PC-3 (cell line): Measurements from ENCODE around the gene CDC42EP5. TPM values are rescaled to one million over a fixed set of nuclear protein-coding genes. Genes with fewer than 3 reads are reported as not detected.

Experiments
- ATAC-seq: fragments of 200-7000 bp; cut with Tn5 transposase; 2 replicates; pipeline ENCODE4 v1.9.1; 2020; ENCODE audit warnings: mild to moderate bottlenecking, moderate library complexity
- BruUV-seq: library from RNA; stranded (reverse); fragments of 400-500 nt; replicated peaks from 2 replicates; lab custom pipeline; 2021; lab: Mats Ljungman, UMichigan
- CTCF ChIA-PET: fragments of 300-600 bp; sonication (Branson Sonifier 250); formaldehyde crosslinking; loops from one replicate; lab custom pipeline; 2022; ENCODE audit warnings: antibody characterized with exemption; lab: Charles Lee
- POLR2A ChIA-PET: fragments of 300-600 bp; sonication (Branson Sonifier 250); formaldehyde crosslinking; loops from one replicate; lab custom pipeline; 2022; ENCODE audit warnings: antibody characterized with exemption; ENCODE audit not compliant: unreplicated experiment; lab: Charles Lee
- DNase-seq: peaks from one replicate; pipeline ENCODE4 v3.0.0-alpha.2; 2015
- H2AFZ ChIP-seq: fragments of 300-600 bp; sonication (generic); 2 replicates; pipeline ENCODE4 v1.6.0; 2016; ENCODE audit warnings: antibody characterized with exemption, low read length
- H3F3A ChIP-seq: fragments of 300-600 bp; sonication (generic); one replicate; pipeline ENCODE4 v1.6.0; 2017; ENCODE audit warnings: antibody characterized with exemption, low read length, control low read depth, mild to moderate bottlenecking; ENCODE audit not compliant: unreplicated experiment
- H3K27ac ChIP-seq: fragments of 300-600 bp; sonication (generic); 2 replicates; pipeline ENCODE4 v1.5.1; 2016; ENCODE audit warnings: mild to moderate bottlenecking, low read length
- H3K27me3 ChIP-seq: fragments of 300-600 bp; sonication (generic); 2 replicates; pipeline ENCODE4 v1.6.1; 2016; ENCODE audit warnings: low read length, mixed read lengths
- H3K36me3 ChIP-seq: fragments of 300-600 bp; sonication (generic); 2 replicates; pipeline ENCODE4 v1.6.1; 2016; ENCODE audit warnings: low read depth, mixed run types, low read length, mixed read lengths
- H3K4me1 ChIP-seq: fragments of 300-600 bp; sonication (generic); 2 replicates; pipeline ENCODE4 v1.5.1; 2016; ENCODE audit warnings: low read length; ENCODE audit not compliant: insufficient read depth
- H3K4me2 ChIP-seq: fragments of 300-600 bp; sonication (generic); 2 replicates; pipeline ENCODE4 v1.6.0; 2016; ENCODE audit warnings: low read length
- H3K4me3 ChIP-seq: fragments of 300-600 bp; sonication (generic); 2 replicates; pipeline ENCODE4 v1.5.1; 2016; ENCODE audit warnings: mild to moderate bottlenecking, low read length, mixed read lengths
- H3K79me2 ChIP-seq: fragments of 300-600 bp; sonication (generic); 2 replicates; pipeline ENCODE4 v1.6.1; 2017; ENCODE audit warnings: low read length, mixed read lengths
- H3K9ac ChIP-seq: fragments of 300-600 bp; sonication (generic); 2 replicates; pipeline ENCODE4 v1.6.0; 2016; ENCODE audit warnings: mild to moderate bottlenecking, low read length
- H3K9me2 ChIP-seq: fragments of 300-600 bp; sonication (generic); replicated peaks from 2 replicates; pipeline ENCODE4 v1.6.1; 2016; ENCODE audit warnings: mixed run types, low read length, mixed read lengths
- H3K9me3 ChIP-seq: fragments of 300-600 bp; sonication (generic); 2 replicates; pipeline ENCODE4 v1.6.1; 2016; ENCODE audit warnings: low read length, mixed read lengths
- H4K20me1 ChIP-seq: fragments of 300-600 bp; sonication (generic); 2 replicates; pipeline ENCODE4 v1.6.1; 2016; ENCODE audit warnings: low read length, mixed read lengths
- EZH2 ChIP-seq: fragments of 300-600 bp; sonication (generic); IDR thresholded peaks from one replicate; pipeline ENCODE4 v1.6.1; 2017; ENCODE audit warnings: antibody characterized with exemption, mild to moderate bottlenecking, low read length; ENCODE audit not compliant: unreplicated experiment
- EZH2phosphoT487 ChIP-seq: fragments of 300-600 bp; sonication (generic); IDR thresholded peaks from 2 replicates; pipeline ENCODE4 v1.6.1; 2018; ENCODE audit warnings: mild to moderate bottlenecking, antibody characterized with exemption, low read length, borderline replicate concordance
- intact Hi-C: fragments of 100-400 bp; cut with micrococcal nuclease; formaldehyde crosslinking; loops from 2 replicates; pipeline ENCODE4 v1.9.0; 2023
- total RNA-seq: library from RNA; depleted of rRNA; stranded (reverse); fragments of >200 nt; gene quantifications from 2 replicates; pipeline ENCODE4 v1.2.3, GENCODE V29; 2014
- TF ChIP-seq, protein P1 (sequence below): fragments of 300-600 bp; sonication (generic); conservative IDR thresholded peaks from 2 replicates; pipeline ENCODE4 v1.5.1; 2017; ENCODE audit warnings: antibody characterized with exemption, low read depth, mild to moderate bottlenecking, low read length

CDC42EP5 gene
- total RNA-seq, 1 experiment from 2014 or later: 0.73 TPM

DNA sequence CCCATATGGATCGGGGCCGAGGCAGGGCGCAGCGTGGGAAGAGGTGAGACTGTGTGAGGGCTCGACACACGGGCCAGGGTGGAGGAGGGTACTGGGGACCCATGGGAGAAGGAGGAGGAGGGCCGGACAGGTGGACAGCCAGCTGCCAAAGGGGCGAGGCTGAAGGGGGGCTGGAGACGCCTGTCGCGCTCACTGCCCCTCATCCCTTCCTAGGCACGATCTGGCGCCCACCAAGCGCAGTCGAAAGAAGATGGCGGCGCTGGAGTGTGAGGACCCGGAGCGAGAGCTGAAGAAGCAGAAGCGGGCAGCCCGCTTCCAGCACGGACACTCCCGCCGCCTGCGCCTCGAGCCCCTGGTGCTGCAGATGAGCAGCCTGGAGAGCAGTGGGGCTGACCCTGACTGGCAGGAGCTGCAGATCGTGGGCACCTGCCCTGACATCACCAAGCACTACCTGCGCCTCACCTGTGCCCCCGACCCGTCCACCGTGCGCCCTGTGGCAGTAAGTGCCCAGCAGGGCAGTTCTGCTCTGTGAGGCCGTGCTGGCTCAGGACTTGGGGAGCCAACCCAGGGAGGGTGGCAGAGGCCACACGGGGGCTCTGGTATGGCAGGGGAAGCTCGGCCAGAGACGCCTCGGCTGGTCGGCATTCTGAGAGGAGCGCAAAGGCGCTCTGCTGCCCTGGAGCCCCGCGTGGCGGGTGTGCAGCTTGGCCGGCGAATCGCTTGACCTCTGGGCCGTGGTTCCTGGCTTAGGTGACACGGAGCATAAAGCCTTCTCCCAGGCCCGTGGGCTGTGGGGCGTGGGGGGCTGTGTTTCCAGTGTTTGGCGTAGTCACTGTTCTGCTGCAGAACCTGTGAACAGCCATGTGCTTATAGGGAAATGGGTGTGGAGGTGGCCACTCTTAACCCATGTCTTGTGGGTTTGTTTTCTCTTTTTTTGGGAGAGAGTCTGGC is 16.4 kb downstream of the CDC42EP5 start:
- H3F3A ChIP-seq: no peaks in the 10 kb centered on the region
- intact Hi-C loops: no loop called here
- H4K20me1 ChIP-seq: peaks cover 48% of the 10 kb centered on the region
- no peaks in the 10 kb centered on the region for H3K27me3 ChIP-seq
- no peaks in the 10 kb centered on the region for H3K9me3 ChIP-seq
- ChIA-PET CTCF (no interaction called here), POLR2A (no interaction called here)
- no peaks in the 10 kb centered on the region for H3K9me2 ChIP-seq
- H3K79me2 ChIP-seq: peaks cover 79% of the 10 kb centered on the region
- no peak overlapping the region for H3K4me3 ChIP-seq
- H2AFZ ChIP-seq: no peak overlapping the region
- peaks cover 2% of the 10 kb centered on the region; the same call in 1 of the 2 replicates for H3K4me1 ChIP-seq
- TF ChIP-seq, protein P1, sequence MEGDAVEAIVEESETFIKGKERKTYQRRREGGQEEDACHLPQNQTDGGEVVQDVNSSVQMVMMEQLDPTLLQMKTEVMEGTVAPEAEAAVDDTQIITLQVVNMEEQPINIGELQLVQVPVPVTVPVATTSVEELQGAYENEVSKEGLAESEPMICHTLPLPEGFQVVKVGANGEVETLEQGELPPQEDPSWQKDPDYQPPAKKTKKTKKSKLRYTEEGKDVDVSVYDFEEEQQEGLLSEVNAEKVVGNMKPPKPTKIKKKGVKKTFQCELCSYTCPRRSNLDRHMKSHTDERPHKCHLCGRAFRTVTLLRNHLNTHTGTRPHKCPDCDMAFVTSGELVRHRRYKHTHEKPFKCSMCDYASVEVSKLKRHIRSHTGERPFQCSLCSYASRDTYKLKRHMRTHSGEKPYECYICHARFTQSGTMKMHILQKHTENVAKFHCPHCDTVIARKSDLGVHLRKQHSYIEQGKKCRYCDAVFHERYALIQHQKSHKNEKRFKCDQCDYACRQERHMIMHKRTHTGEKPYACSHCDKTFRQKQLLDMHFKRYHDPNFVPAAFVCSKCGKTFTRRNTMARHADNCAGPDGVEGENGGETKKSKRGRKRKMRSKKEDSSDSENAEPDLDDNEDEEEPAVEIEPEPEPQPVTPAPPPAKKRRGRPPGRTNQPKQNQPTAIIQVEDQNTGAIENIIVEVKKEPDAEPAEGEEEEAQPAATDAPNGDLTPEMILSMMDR: no peak
- TF ChIP-seq EZH2: no peak
- no peak for TF ChIP-seq EZH2phosphoT487
- no peak overlapping the region for H3K27ac ChIP-seq
- H3K9ac ChIP-seq: no peak overlapping the region
- no peak overlapping the region for H3K4me2 ChIP-seq
- DNase-seq: no peak
- ATAC-seq: no peak
- H3K36me3 ChIP-seq: peaks cover 86% of the 10 kb centered on the region
- no TSS peak for BruUV-seq

DNA sequence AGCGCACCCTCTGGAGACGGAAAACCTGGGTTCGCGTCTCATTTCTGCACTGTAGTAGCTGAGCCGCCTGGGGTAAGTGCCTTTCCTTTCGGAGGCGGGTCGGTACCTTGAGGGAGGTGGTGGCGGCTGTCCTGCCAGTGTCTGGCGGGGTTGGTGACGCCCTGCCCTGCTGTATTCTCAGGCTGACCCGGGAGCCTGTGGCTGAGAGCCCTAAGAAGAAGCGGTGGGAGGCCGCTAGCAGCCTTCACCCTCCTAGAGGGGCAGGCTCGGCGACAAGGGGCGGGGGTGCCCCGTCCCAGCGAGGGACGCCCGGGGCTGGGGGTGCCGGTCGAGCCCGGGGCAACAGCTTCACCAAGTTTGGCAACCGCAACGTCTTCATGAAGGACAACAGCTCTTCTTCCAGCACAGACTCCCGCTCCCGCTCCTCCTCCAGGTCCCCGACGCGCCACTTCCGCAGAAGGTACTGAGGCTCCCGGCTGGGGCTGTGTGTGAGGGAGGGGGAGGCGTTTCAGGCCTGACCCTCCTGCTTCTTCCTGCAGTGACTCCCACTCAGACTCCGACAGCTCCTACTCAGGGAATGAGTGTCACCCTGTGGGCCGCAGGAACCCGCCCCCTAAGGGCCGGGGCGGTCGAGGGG is 17.2 kb downstream of the CDC42EP5 start:
- Histone ChIP-seq H3K9me3 (no peaks in the 10 kb centered on the region), H3K4me1 (peaks cover 10% of the 10 kb centered on the region), H3K79me2 (peaks cover 81% of the 10 kb centered on the region), H4K20me1 (peaks cover 56% of the 10 kb centered on the region), H3K9me2 (no peaks in the 10 kb centered on the region), H3K4me2 (no peak overlapping the region), H3K36me3 (peaks cover 84% of the 10 kb centered on the region), H3F3A (no peaks in the 10 kb centered on the region), H3K27ac (no peak overlapping the region), H2AFZ (no peak overlapping the region), H3K4me3 (no peak overlapping the region), H3K27me3 (no peaks in the 10 kb centered on the region), H3K9ac (no peak overlapping the region)
- BruUV-seq: no TSS peak
- ATAC-seq (no peak), DNase-seq (no peak)
- TF ChIP-seq EZH2phosphoT487: no peak
- TF ChIP-seq, protein P1: no peak
- no peak for TF ChIP-seq EZH2
- CTCF ChIA-PET: no interaction called here
- intact Hi-C loops: no loop called here
- POLR2A ChIA-PET: no interaction called here
